Progenitor cell of endocrine pancreas (in vitro differentiated cells): ENCODE results near the gene OOSP2. TPM values are rescaled to one million over a fixed set of nuclear protein-coding genes. Genes with fewer than 3 reads are reported as not detected.

Source experiments
- DNase-seq: peaks from one replicate; pipeline ENCODE4 v3.0.0; 2021; ENCODE audit warnings: low spot score; ENCODE audit not compliant: unreplicated experiment
- H3K27ac Mint-ChIP-seq: 2 replicates; pipeline ENCODE4 v1.8.0; 2021; ENCODE audit warnings: mild to moderate bottlenecking, moderate library complexity, mixed read lengths
- H3K27me3 Mint-ChIP-seq: 2 replicates; pipeline ENCODE4 v1.8.0; 2021; ENCODE audit warnings: mixed read lengths
- H3K36me3 Mint-ChIP-seq: 2 replicates; pipeline ENCODE4 v1.8.0; 2022; ENCODE audit warnings: mixed read lengths; ENCODE audit not compliant: insufficient read depth
- H3K4me1 Mint-ChIP-seq: 2 replicates; pipeline ENCODE4 v1.8.0; 2021; ENCODE audit warnings: low read depth, mixed read lengths
- H3K4me3 Mint-ChIP-seq: 2 replicates; pipeline ENCODE4 v1.8.0; 2021; ENCODE audit warnings: low read depth, mild to moderate bottlenecking, moderate library complexity, mixed read lengths
- H3K9me3 Mint-ChIP-seq: 2 replicates; pipeline ENCODE4 v1.8.0; 2021; ENCODE audit warnings: low read depth, mixed read lengths
- CTCF ChIP-seq: fragments of 200-600 bp; sonication (generic); IDR thresholded peaks from one replicate; pipeline ENCODE4 v1.5.0; 2021; ENCODE audit warnings: antibody characterized with exemption, mild to moderate bottlenecking; ENCODE audit not compliant: unreplicated experiment
- long read RNA-seq: library from polyadenylated mRNA; unstranded; transcript quantifications from one replicate; pipeline ENCODE4 v2.0.0, GENCODE V29; 2020
- total RNA-seq: library from RNA; stranded (reverse); gene quantifications from 2 replicates; pipeline ENCODE4 v1.2.1, GENCODE V29; 2021

Gene OOSP2
- total RNA-seq: not detected in 2 replicates
- long read RNA-seq: 0 reads

- no peak within 1 kb of the TSS for H3K4me3 Mint-ChIP-seq
- no peak for TF ChIP-seq CTCF
- DNase-seq: no peak
- H3K9me3 Mint-ChIP-seq: no peaks in the 10 kb centered on the region
- H3K27me3 Mint-ChIP-seq: no peaks in the 10 kb centered on the region
- no peak within 1 kb of the TSS for H3K27ac Mint-ChIP-seq
- no peaks in the 10 kb centered on the region for H3K36me3 Mint-ChIP-seq
- H3K4me1 Mint-ChIP-seq: no peaks in the 10 kb centered on the region
These were observed at the start of gene OOSP2 for GRCh38 chr11:60040109-60040508. TSS of gene OOSP2 (plus strand) at chr11:60040409. CDS start at chr11:60040460, 51 bp downstream.

GRCh38 chr11:59990421-59990820 is 49.8 kb upstream of the OOSP2 start:
- no peak overlapping the region for H3K27ac Mint-ChIP-seq
- DNase-seq: no peak
- H3K27me3 Mint-ChIP-seq: no peaks in the 10 kb centered on the region
- H3K4me1 Mint-ChIP-seq: no peaks in the 10 kb centered on the region
- H3K9me3 Mint-ChIP-seq: peaks cover 38% of the 10 kb centered on the region
- no peak overlapping the region for H3K4me3 Mint-ChIP-seq
- no peak for TF ChIP-seq CTCF
- H3K36me3 Mint-ChIP-seq: peaks cover 4% of the 10 kb centered on the region

GRCh38 chr11:59992425-59992824 is 47.8 kb upstream of the OOSP2 start:
- Mint-ChIP-seq H3K4me1 (no peaks in the 10 kb centered on the region), H3K4me3 (no peak overlapping the region), H3K9me3 (peaks cover 36% of the 10 kb centered on the region), H3K27ac (no peak overlapping the region), H3K27me3 (no peaks in the 10 kb centered on the region), H3K36me3 (peaks cover 4% of the 10 kb centered on the region)
- TF ChIP-seq CTCF: no peak
- no peak for DNase-seq

GRCh38 chr11:59997800-59998199 is 42.4 kb upstream of the OOSP2 start:
- TF ChIP-seq CTCF: no peak
- no peak for DNase-seq
- no peaks in the 10 kb centered on the region for H3K36me3 Mint-ChIP-seq
- no peak overlapping the region for H3K27ac Mint-ChIP-seq
- peaks cover 7% of the 10 kb centered on the region for H3K9me3 Mint-ChIP-seq
- H3K27me3 Mint-ChIP-seq: no peaks in the 10 kb centered on the region
- H3K4me3 Mint-ChIP-seq: no peak overlapping the region
- H3K4me1 Mint-ChIP-seq: no peaks in the 10 kb centered on the region

- no peaks in the 10 kb centered on the region for H3K36me3 Mint-ChIP-seq
- H3K4me3 Mint-ChIP-seq: no peak overlapping the region
- no peak for DNase-seq
- no peaks in the 10 kb centered on the region for H3K4me1 Mint-ChIP-seq
- no peak overlapping the region for H3K27ac Mint-ChIP-seq
- H3K9me3 Mint-ChIP-seq: no peaks in the 10 kb centered on the region
- TF ChIP-seq CTCF: no peak
- no peaks in the 10 kb centered on the region for H3K27me3 Mint-ChIP-seq
These were observed 40.5 kb upstream of the OOSP2 start for GRCh38 chr11:59999691-60000090.
